ENCODE data around the gene NFKBIZ.
"Not testable (repeated sequence)": the region's sequence is repeated elsewhere in the genome, so short reads cannot be mapped to it uniquely, and the experiment has no call there.

The NFKBIZ gene

GRCh38 chr3:101851850-101852714 is 2.8 kb downstream of the NFKBIZ start:
- Mint-ChIP-seq H3K27ac (peak overlapping the region; percentile 97), H3K27me3 (no peaks in the 10 kb centered on the region), H3K9me3 (no peaks in the 10 kb centered on the region), H3K36me3 (peaks cover 72% of the 10 kb centered on the region), H3K4me3 (peak overlapping the region; percentile 88), H3K4me1 (peaks cover 54% of the 10 kb centered on the region)
- no peak for ATAC-seq

- Mint-ChIP-seq H3K4me1 (peaks cover 52% of the 10 kb centered on the region), H3K4me3 (peak overlapping the region; percentile 88), H3K27ac (peak overlapping the region; percentile 97), H3K27me3 (no peaks in the 10 kb centered on the region), H3K36me3 (peaks cover 83% of the 10 kb centered on the region), H3K9me3 (no peaks in the 10 kb centered on the region)
- ATAC-seq, result no peak
Measured at GRCh38 chr3:101852983-101853840, 3.9 kb downstream of the NFKBIZ start.

- no peaks in the 10 kb centered on the region for H3K9me3 Mint-ChIP-seq
- no peaks in the 10 kb centered on the region for H3K27me3 Mint-ChIP-seq
- peaks cover 91% of the 10 kb centered on the region for H3K36me3 Mint-ChIP-seq
- ATAC-seq, result no peak
- peak overlapping the region; percentile 97 for H3K27ac Mint-ChIP-seq
- peaks cover 56% of the 10 kb centered on the region for H3K4me1 Mint-ChIP-seq
- peak overlapping the region; percentile 88 for H3K4me3 Mint-ChIP-seq
Measured at GRCh38 chr3:101853982-101854381, 4.7 kb downstream of the NFKBIZ start.

GRCh38 chr3:101854608-101855304 is 5.4 kb downstream of the NFKBIZ start:
- Mint-ChIP-seq H3K27me3 (no peaks in the 10 kb centered on the region), H3K4me1 (peaks cover 62% of the 10 kb centered on the region), H3K4me3 (peak overlapping the region; percentile 48), H3K36me3 (peaks cover 98% of the 10 kb centered on the region), H3K27ac (peak overlapping the region; percentile 97), H3K9me3 (no peaks in the 10 kb centered on the region)
- ATAC-seq, result no peak

GRCh38 chr3:101857301-101857741 is 8.0 kb downstream of the NFKBIZ start:
- Mint-ChIP-seq H3K4me3 (peak overlapping the region; percentile 59), H3K4me1 (peaks cover 75% of the 10 kb centered on the region), H3K27ac (peak overlapping the region; percentile 49), H3K9me3 (no peaks in the 10 kb centered on the region), H3K36me3 (peaks cover 94% of the 10 kb centered on the region), H3K27me3 (no peaks in the 10 kb centered on the region)
- ATAC-seq, result no peak

- Mint-ChIP-seq H3K4me1 (peaks cover 65% of the 10 kb centered on the region), H3K27me3 (no peaks in the 10 kb centered on the region), H3K27ac (peak overlapping the region; percentile 62), H3K4me3 (peak overlapping the region; percentile 1), H3K9me3 (no peaks in the 10 kb centered on the region), H3K36me3 (peaks cover 93% of the 10 kb centered on the region)
- ATAC-seq, result no peak
Measured at GRCh38 chr3:101858464-101859030, 9.2 kb downstream of the NFKBIZ start.

- Mint-ChIP-seq H3K4me3 (no peak overlapping the region), H3K36me3 (peaks cover 82% of the 10 kb centered on the region), H3K4me1 (peaks cover 59% of the 10 kb centered on the region), H3K9me3 (no peaks in the 10 kb centered on the region), H3K27me3 (no peaks in the 10 kb centered on the region), H3K27ac (peak overlapping the region; percentile 62)
- ATAC-seq, result no peak
Measured at GRCh38 chr3:101859882-101860448, 10.7 kb downstream of the NFKBIZ start.

GRCh38 chr3:101861212-101861788 is 12.0 kb downstream of the NFKBIZ start:
- Mint-ChIP-seq H3K27ac (peak overlapping the region; percentile 47), H3K27me3 (no peaks in the 10 kb centered on the region), H3K9me3 (no peaks in the 10 kb centered on the region), H3K36me3 (peaks cover 71% of the 10 kb centered on the region), H3K4me1 (peaks cover 49% of the 10 kb centered on the region), H3K4me3 (peak overlapping the region; percentile 18)
- ATAC-seq, result peak; percentile 55

- ATAC-seq, result no peak
- peaks cover 50% of the 10 kb centered on the region for H3K4me1 Mint-ChIP-seq
- H3K4me3 Mint-ChIP-seq, result no peak overlapping the region
- H3K36me3 Mint-ChIP-seq, result peaks cover 65% of the 10 kb centered on the region
- H3K27ac Mint-ChIP-seq, result peak overlapping the region; percentile 47
- no peaks in the 10 kb centered on the region for H3K9me3 Mint-ChIP-seq
- no peaks in the 10 kb centered on the region for H3K27me3 Mint-ChIP-seq
Measured at GRCh38 chr3:101861789-101862415, 12.6 kb downstream of the NFKBIZ start.

GRCh38 chr3:101862416-101863165 is 13.3 kb downstream of the NFKBIZ start:
- ATAC-seq, result peak; percentile 59
- H3K27ac Mint-ChIP-seq, result peak overlapping the region; percentile 47
- no peak overlapping the region for H3K4me3 Mint-ChIP-seq
- H3K9me3 Mint-ChIP-seq, result no peaks in the 10 kb centered on the region
- H3K4me1 Mint-ChIP-seq, result peaks cover 50% of the 10 kb centered on the region
- no peaks in the 10 kb centered on the region for H3K27me3 Mint-ChIP-seq
- H3K36me3 Mint-ChIP-seq, result peaks cover 58% of the 10 kb centered on the region

GRCh38 chr3:101864926-101865325 is 15.6 kb downstream of the NFKBIZ start:
- H3K9me3 Mint-ChIP-seq, H3K4me3 Mint-ChIP-seq, ATAC-seq, H3K27me3 Mint-ChIP-seq, H3K27ac Mint-ChIP-seq: not testable (repeated sequence)
- Mint-ChIP-seq H3K36me3 (peaks cover 35% of the 10 kb centered on the region), H3K4me1 (peaks cover 44% of the 10 kb centered on the region)

GRCh38 chr3:101865751-101866509 is 16.6 kb downstream of the NFKBIZ start:
- Mint-ChIP-seq H3K4me1 (peaks cover 37% of the 10 kb centered on the region), H3K36me3 (peaks cover 28% of the 10 kb centered on the region), H3K27ac (no peak overlapping the region), H3K27me3 (no peaks in the 10 kb centered on the region), H3K9me3 (no peaks in the 10 kb centered on the region), H3K4me3 (no peak overlapping the region)
- ATAC-seq, result no peak

GRCh38 chr3:101867511-101867910 is 18.2 kb downstream of the NFKBIZ start:
- Mint-ChIP-seq H3K27me3 (no peaks in the 10 kb centered on the region), H3K36me3 (peaks cover 13% of the 10 kb centered on the region), H3K4me1 (peaks cover 27% of the 10 kb centered on the region), H3K27ac (peak overlapping the region; percentile 8), H3K9me3 (no peaks in the 10 kb centered on the region), H3K4me3 (no peak overlapping the region)
- ATAC-seq, result no peak

All from stimulated activated memory B cell treated with anti-CD40 and anti-IgM and Interleukin-4, amounts not matched to agents 10 μg/mL and 1 μg/mL and 100 μg/mL, for 72 hours (primary cell).